Stimulated activated CD8-positive, alpha-beta memory T cell treated with anti-CD3 and anti-CD28 coated beads, Interleukin-12 subunit alpha, Interleukin-12 subunit beta, amount 100 ng/mL, for 24 hours (primary cell): ENCODE data around the gene PIK3C2B.
"Not testable (repeated sequence)": the region's sequence is repeated elsewhere in the genome, so short reads cannot be mapped to it uniquely, and the experiment has no call there.

ENCODE experiments used
- DNase-seq: peaks from one replicate; pipeline ENCODE4 v3.0.0-alpha.2; 2020; ENCODE audit errors: extremely low read depth

PIK3C2B gene

DNA sequence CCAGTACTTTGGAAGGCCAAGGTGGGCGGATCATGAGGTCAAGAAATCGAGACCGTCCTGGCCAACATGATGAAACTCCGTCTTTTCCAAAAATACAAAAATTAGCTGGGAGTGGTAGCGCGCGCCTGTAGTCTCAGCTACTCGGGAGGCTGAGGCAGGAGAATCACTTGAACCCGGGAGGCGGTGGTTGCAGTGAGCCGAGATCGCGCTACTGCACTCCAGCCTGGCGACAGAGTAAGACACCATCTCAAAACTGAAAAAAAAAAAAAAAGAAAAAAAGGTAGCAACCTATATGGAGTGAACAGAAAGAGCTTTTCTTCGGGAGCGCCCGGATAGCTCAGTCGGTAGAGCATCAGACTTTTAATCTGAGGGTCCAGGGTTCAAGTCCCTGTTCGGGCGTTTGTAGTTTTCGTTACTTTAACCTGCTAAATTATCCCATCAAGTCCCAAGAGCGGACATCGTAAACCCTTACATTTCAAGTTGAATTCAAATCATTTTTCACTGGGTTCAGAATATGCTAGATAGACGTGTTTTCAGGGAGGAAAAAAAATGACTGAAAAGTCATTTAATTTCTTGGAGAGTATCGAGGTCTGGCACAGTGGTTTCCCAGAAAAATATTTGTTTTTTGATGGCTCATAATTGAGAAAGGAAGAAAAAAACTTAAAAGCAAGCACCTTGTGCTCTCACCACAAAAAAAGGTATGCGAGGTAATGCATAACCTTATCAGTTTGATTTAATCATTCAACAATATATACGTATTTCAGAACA is 11.8 kb upstream of the PIK3C2B start:
- DNase-seq: no peak

DNA sequence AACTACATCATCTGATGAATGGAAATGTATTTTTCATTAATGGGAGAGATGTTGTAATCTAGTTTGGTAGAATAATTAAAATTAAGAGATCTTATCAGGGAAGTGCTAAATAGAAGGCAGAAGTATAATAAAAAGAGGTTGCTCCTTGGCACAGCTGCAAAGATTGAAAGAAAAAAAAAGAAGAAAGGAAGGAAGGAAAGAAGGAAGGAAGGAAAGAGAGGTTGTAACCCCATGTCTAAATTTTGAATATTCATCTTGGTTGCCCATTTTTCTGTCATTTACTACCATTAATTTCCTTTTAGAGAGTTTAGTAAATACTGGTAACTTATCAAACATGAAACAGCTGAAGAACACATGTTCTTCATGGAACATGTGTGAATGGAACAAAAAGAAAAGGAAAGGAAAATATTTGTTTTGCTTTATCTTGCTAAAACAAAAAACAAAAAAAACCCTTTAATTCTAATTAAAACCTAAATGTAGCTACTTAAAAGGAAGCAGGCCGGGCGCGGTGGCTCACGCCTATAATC is 11.1 kb upstream of the PIK3C2B start:
- no peak for DNase-seq

DNA sequence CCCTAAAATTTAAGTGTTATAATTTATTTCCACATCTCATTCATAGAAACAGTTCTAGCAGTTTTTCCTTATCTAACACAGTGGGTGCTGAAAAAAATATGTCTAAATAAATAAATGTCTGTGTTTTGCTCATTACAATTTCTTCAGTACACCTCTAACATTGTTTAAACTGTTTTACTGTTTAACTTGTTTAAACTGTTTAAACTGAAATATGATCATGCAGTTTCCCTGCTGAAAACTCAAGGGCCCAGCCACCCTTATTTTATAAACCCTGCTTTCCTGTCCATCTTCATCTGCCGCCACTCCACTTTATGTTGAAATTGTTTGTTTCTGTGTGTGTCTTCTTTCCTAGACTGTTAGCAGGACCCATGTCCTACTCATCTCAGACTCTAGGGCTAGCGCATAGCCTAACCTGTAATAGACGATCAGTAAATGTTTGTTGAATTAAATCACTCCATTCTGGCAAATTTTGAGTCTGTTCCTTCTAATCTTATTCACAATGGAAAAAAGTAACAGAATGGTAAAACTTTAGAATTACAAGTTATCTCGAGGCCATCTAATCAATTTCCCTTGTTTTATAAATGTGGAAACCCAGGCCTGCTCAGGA is 9.4 kb upstream of the PIK3C2B start:
- no peak for DNase-seq

DNA sequence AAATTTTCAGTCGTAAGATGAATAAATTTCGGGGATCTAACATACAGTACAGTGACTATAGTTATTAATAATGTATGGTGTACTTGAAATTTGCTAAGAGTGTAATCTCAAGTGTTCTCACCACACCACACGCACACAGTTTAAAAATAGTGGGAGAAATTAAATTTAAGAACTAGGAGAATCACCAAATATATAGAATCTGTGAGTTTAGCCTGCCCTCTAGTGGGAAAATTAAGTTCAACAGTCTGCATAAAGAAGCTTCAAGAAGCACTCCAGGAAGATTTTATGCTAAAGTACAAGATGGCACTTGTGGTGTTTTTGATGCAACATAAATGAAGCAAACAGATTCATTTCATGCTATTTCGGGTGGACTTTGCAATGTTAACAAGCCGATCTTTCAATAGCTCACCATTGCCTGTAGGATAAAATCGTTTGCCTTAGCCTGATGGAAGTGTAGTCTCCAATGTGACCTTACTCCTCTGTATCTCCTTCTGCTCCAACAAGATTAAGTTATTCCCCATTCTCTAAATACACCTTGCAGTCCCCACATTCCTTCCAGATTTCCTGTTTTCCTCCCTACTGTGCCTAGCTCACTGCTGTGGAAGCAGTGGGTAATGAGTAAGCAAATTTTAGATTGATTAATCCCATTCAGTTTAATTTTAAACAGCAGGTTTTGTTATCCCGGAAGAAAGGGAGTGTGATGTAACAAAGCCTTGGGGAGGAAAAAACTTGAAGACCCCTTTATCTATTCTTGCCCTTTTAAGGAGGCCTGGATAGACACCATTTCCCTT is 8.7 kb upstream of the PIK3C2B start:
- DNase-seq: no peak

DNA sequence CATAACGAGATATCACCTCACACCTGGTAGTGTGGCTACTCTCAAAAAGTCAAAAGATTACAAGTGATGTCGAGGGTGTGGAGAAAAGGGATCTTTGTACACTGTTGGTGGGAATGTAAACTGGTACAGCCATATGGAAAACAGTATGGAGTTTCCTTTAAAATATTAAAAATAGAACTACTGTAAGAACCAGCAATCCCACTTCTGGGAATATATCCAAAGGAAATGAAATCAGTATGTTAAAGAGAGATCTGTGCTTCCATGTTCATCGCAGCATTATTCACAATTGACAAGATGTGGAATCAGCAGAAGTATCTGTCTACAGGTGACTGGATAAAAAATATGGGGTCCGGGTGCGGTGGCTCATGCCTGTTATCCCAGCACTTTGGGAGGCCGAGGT is 7.6 kb upstream of the PIK3C2B start:
- DNase-seq: no peak

DNA sequence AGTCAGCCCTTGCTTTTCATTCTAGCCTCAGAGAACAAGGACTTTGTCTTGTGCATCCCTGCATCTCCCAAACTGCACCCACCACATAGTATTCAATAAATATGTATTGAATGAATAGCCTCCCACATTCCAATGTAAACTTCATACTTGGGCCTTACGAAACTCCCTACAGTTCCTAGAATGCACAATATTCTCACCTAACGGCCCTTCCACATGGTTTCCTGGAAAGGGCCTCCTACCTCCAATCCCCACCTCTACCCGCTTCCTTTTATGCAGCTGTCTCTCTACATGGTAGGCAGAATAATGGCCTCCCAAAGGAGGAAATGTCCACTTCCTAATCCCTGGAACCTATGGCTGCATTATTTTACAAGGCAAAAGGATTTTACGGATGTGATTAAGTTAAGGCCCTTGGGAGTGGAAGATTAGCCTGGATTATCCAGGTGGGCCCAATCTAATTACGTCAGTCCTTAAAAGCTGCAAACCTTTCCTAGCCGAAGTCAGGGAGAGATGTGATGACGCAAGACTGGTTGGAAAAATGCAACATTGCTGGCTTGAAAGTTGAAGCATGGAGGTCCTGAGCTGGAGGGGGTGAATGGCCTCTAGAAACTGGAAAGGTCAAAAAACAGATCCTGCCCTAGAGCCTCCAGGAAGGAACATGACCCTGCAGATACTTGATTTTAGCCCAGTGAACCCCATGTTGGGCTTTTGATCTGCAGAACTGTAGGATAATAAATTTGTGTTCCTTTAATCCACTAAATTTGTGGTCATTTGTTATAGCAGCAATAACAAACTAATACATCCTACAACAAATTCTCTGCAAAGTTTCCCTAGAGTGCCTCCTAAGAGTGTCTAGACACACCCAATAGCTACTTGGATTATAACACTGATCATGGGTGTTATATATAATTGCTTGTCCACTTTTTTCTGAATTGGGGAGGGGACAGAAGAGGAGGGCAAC is 5.2 kb upstream of the PIK3C2B start:
- no peak for DNase-seq

DNA sequence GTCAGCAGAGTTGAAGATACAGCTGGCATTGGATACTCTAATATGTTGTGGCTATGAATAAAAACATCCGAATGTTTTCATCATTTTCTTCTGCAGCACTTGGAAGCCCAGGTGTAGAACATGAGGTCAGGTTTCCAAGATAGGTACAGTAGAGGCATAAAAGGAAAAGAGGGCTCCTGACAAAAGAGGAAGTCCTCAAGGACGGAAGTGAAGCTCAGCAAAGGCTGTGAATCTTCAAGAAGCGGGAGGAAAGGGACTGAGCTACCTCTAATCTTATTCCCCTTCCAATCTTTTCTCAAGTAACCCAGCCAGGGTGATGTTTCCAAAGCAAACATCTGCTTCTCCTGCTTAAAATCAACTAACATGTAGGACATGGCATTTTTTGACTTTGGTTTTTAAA is 4.4 kb upstream of the PIK3C2B start:
- DNase-seq: no peak

DNA sequence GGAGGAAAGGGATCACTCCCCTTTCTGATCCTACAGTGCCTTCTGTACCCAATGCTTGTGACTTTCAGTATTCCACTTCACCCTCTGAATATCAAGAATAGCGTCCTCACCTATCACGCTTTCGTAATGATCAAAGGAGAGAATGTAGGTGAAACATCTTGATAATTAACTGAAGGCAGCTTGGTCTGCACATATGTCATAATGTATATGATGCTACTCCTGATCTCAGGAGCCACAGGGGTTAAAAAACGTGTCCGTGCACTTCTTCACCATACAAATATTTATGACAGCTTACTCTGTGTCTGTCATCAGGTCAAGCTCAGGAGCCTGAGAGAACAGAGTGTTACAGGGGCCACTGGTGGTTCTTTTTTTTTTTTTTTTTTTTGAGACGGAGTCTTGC is 1.2 kb upstream of the PIK3C2B start:
- DNase-seq: no peak

DNA sequence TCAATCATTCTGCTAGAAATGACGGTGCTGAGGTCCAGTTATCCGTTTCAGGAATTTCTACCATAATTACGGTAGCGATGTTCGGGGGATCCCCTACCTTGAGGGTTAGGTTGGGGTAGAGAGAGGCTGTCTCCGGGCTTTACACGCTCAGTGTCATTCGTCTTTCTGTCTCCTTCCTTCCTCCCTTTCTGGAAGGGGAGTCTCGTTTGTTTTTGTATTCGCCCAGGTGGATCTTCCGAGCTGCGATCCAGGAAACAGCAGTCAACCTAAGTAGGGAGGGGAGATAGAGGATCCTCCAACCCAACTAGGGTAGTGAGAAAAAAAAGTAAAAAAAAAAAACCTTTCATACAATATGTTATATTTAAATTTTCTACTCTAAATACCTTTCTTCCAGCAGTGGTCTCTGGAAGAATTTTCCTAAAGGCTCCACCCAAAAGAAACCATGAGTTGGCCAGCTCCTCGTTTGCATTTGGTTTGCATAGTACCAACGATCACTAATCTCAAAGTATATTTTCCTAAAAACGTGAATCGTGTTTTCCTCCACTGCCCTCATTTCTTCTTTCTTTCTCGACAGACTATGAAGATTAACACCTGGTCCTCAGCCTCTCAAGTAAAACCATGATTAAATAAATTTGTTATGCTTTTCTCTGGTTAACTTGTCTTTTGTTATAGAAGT is 611 bp upstream of the PIK3C2B start:
- DNase-seq: no peak

DNA sequence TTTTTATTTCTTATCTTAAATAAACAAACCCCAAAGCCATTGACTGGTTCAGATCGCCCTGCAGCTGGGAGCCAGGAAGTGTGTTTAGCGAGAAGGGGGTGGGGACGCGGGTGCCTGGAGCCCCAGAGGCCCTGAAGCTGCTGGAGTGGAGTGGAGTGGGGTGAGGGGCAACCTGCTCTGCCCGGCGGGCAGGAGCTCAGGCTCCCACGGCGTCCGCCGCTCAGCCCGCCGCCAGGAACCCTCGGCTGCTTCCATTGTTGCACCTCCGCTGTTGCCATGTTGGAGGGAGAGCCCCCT is 673 bp downstream of the PIK3C2B start:
- no peak for DNase-seq

DNA sequence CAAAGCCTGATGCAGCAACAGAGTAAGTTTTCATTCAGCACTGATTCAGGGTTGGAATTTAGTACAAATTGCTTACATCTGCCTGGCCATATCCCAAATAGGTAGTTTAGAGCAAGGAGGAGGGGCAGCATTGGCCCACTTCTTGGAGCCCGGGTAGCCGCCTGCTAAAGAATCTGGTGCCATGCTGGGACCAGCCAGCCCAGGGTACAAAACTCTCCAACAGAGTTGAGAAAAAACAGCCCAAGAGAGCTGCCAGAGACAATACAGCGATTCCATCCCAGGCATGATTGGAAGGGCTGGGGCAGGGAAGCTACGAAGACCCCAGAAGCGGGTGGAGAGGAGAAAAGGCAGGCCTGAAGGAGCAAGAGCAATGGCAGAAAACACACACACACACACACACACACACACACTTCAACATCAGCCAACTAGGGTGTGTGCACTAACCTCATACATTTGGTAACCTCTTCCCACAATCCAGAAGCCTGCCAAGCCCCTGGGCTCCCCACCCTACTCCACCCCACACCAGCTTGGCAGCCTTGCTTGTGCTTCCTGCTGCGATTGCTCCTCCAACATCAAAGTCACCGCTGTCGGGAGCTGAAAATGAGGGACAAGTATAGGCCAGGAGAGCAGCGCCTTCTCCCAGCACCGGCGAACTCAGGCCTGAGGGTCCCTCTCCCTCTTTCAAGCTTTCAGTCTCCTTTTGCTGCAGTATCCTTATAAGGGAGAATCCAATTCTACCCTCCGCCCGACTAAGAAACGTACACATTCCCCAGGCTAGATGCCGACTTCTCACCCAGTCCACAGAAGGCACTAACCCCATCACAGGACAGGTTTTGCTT is 1.2 kb downstream of the PIK3C2B start:
- no peak for DNase-seq

DNA sequence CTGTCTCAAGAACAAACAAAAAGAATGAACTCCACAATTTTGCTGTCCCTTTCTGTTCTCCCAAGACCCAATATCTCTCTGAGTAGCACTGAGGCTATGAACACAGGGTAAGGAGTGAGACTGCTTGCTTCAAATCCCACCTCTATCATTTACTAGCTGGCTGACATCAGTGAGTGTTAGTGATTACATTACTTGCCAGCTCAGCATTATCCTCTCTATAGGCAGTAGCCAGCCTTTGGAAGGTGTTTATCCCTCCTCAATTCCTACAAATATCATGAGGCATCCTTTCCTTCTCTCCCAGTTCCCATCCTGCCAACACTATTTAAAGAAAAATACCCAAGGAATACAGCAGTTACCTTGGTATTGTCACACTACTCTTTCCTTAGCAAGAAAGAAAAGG is 3.0 kb downstream of the PIK3C2B start:
- DNase-seq: no peak

DNA sequence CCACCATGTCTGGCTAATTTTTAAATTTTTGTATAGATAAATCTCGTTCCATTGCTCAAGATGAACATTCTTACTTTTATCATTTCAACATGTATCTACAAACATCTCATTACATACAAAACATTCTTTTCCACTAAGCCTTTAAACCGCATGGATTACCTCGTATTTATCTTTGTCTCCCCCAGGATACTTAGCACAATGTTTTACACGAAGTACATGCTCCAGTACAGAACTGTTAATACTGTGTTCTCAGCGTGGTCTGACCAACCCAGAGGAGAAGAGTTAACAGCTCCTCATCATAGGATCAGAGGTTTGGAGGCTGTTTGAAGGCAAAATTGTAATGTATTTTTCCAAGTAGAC is 7.4 kb downstream of the PIK3C2B start:
- no peak for DNase-seq

DNA sequence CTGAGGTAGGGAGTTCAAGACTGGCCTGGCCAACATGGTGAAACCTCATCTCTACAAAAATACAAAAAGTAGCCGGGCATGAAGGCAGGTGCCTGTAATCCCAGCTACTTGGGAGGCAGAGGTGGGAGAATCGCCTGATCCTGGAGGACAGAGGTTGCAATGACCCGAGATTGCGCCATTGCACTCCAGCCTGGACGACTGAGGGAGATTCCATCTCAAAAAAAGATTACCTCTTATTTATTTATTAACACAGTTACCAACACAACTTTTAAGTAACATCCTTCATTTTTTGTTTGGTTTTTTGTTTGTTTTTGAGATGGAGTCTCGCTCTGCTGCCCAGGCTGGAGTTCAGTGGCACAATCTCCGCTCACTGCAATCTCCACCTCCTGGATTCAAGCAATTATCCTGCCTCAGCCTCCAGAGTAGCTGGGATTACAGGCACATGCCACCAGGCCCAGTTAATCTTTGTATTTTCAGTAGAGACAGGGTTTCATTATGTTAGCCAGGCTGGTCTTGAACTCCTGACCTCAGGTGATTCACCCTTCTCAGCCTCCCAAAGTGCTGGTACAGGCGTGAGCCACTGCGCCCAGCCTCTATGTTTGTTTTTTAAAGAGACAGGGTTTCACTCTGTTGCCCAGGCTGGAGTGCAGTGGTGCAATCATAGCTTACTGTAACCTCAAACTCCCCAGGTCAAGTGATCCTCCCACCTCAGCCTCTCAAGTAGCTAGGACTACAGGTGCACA is 7.9 kb downstream of the PIK3C2B start:
- DNase-seq: not testable (repeated sequence)

DNA sequence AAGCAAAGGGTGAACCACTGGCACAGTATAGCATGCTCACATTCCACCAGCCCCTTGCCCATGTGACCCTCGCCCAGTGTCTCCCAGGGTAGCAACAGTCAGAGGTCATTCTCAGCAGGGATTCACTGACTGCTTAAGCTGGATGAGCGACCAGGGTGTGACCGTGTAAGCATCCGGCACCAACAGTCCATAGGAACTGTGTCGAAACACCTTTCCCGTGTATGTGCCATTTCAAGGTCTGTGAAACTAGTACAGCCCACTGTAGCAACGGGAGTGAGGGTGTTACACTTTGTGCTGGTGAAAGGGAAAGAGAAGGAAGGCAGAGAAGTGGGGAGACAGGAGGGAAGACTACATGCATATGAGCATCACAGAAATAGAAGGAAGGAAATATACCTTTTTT is 10.8 kb downstream of the PIK3C2B start:
- no peak for DNase-seq

DNA sequence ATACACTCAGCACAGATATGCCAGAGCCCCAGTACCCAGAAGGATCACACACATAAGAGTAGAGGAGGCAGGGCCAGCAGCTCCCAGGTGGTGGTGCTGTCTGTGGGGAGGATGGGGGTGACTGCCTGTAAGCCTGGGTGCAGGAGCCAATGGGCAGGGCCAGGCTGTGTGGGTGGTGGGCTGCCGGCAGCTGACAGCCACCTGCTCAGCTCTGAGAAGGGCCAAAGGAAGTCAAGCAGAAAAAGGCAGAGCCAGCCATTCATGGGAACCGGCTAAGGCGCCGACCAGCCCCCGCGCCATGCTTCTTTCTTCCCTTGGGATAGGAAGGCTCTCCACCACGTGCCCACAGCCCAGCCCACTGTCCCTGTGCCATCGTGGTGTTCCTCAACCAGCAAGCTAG is 14.1 kb downstream of the PIK3C2B start:
- no peak for DNase-seq

DNA sequence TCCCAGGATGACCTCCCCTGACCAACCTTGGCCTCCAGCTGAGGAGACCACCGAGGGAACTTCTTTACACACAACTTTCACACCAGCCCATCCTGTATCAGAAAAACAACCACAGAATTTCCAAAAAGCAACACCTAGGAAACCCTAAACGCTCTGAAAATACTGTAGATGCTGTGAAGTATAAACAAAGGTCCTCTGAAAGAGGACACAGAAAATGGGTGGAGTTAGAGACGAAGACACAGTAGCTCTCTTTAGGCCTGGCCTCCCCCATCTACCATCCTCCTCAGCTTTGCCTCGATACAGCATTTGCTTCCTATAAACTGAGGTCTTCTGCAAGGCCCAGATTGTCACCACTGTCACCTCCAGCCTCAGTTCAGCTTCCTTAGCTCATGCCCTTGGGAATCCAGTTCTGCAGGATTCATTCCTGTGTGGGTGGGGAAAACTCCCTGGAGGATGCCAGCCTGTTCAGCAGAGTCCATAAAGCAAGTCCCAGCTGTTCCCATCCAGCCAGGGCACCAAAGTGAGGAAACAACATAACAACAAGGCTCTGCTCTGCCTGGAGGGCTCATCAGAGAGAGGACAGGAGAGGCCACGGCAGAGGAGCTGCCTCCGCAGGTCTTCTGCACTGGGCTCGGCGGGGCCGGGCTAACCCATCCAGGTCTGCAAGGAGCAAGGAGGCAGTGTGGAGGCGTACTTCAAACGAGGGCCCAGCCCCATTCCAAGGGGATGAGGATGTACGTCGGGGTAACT is 15.0 kb downstream of the PIK3C2B start:
- DNase-seq: no peak

DNA sequence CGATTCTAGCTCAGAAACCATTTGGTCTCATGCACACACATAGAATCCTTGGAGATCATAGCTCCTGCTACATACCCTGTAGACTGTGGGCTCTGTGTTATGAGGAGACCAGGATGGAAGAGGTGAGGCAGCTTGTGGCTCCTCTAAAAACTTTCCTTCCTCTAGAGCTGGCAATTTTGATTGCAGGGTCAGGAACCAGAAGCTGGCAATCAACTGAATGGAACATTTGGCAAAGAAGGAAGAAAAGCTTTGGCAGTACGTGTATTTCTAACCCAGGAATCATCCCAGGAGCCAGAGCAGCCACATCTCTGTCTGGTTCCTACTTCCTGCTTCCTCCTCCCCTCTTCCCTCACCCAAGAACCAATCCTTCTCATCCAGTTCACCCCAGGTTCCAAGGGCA is 15.7 kb downstream of the PIK3C2B start:
- DNase-seq: no peak
